Ectodermal cell (in vitro differentiated cells): Measurements from ENCODE around the gene TRPM2.

Experiments used
- H3K27ac ChIP-seq: 2 replicates; pipeline ENCODE4 v1.7.0; 2013; ENCODE audit warnings: mild to moderate bottlenecking, low read depth, low read length; ENCODE audit not compliant: insufficient read depth, poor library complexity, severe bottlenecking
- H3K27me3 ChIP-seq: 2 replicates; pipeline ENCODE4 v1.7.0; 2013; ENCODE audit warnings: mild to moderate bottlenecking, low read length; ENCODE audit not compliant: insufficient read depth, control insufficient read depth, poor library complexity, severe bottlenecking
- H3K36me3 ChIP-seq: one replicate; pipeline ENCODE4 v1.7.0; 2013; ENCODE audit warnings: low read length; ENCODE audit not compliant: control insufficient read depth, insufficient read depth
- H3K4me1 ChIP-seq: one replicate; pipeline ENCODE4 v1.7.0; 2013; ENCODE audit warnings: low read length; ENCODE audit not compliant: control insufficient read depth, insufficient read depth
- H3K4me3 ChIP-seq: 2 replicates; pipeline ENCODE4 v1.7.0; 2013; ENCODE audit warnings: low read depth, low read length, control low read depth; ENCODE audit not compliant: insufficient read depth
- H3K9me3 ChIP-seq: 2 replicates; pipeline ENCODE4 v1.7.0; 2013; ENCODE audit warnings: mild to moderate bottlenecking, low read length, moderate library complexity; ENCODE audit not compliant: control insufficient read depth
- WGBS, 2 experiments: methylation state at CpG; one replicate each; pipeline ENCODE4 v1.1.7; 2013; ENCODE audit warnings: missing lambda C conversion rate in 2 of 2; 5-methylcytosine and 5-hydroxymethylcytosine counted together

Gene TRPM2

DNA sequence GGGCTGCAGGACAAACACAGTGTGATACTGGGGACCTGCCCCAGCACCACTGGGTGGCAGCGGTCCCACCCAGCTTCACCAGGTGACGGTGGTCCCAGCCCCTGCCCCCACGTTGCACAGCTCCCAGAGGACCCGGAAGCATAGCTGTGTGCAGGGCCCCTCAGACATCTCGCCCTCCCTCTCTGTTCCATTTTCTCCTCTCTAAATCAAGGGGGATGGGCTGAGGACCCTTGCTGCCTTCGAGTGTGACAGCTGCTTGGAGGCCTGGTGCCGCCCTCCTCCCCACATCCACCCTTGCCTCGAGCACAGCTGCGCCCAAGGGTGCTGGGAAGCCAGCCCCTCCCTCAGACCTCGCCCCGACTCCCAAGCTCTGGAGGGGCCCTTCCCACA is 85.8 kb downstream of the TRPM2 start:
- 89 to 92% methylated on average over 11 of the region's 11 CpGs for WGBS, 2 experiments
- H3K4me3 ChIP-seq: no peak overlapping the region
- H3K4me1 ChIP-seq: no peaks in the 10 kb centered on the region
- no peaks in the 10 kb centered on the region for H3K9me3 ChIP-seq
- H3K36me3 ChIP-seq: no peaks in the 10 kb centered on the region
- H3K27ac ChIP-seq: no peak overlapping the region
- no peaks in the 10 kb centered on the region for H3K27me3 ChIP-seq

DNA sequence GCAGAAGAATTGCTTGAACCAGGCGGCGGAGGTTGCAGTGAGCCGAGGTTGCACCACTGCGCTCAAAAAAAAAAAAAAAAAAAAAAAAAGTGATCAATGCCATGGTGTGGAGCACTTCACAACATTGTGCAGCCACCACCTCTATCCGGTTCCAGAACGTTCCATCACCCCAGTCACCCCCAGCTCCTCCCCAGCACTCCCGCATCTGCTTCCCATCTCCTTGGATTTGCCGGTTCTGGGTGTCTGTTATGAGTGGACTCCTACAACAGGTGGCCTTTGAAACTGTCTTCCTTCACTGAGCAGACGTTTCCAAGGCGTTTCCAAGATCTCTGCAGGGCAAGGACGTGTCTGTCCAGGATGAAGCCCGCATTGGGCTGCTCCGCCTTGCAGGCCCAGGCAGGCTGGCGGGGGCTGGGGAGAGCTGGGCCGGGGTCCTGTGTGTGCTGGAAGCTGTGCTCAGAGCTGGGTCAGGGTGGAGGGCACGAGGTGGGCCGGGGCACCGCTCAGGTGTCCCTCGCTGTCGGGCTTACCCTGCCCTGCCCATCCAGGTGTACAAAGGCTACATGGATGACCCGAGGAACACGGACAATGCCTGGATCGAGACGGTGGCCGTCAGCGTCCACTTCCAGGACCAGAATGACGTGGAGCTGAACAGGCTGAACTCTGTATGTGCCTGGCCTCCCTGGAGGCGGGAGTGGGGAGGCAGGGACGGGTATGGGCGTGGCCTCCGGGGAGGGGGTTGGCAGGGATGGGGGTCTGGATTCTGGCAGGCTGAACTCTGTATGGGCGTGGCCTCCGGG is 87.0 kb downstream of the TRPM2 start:
- WGBS, 2 experiments: 90 to 91% methylated on average over 30 to 32 of the region's 33 CpGs
- no peaks in the 10 kb centered on the region for H3K36me3 ChIP-seq
- H3K27me3 ChIP-seq: no peaks in the 10 kb centered on the region
- no peaks in the 10 kb centered on the region for H3K9me3 ChIP-seq
- no peaks in the 10 kb centered on the region for H3K4me1 ChIP-seq
- H3K4me3 ChIP-seq: no peak overlapping the region
- no peak overlapping the region for H3K27ac ChIP-seq

GRCh38 chr21:44441041-44441400 is 87.6 kb downstream of the TRPM2 start:
- Histone ChIP-seq H3K27me3 (no peaks in the 10 kb centered on the region), H3K9me3 (no peaks in the 10 kb centered on the region), H3K36me3 (no peaks in the 10 kb centered on the region), H3K4me1 (no peaks in the 10 kb centered on the region), H3K4me3 (no peak overlapping the region), H3K27ac (no peak overlapping the region)
- 92% methylated on average over 10 of the region's 10 CpGs for WGBS, 2 experiments

DNA sequence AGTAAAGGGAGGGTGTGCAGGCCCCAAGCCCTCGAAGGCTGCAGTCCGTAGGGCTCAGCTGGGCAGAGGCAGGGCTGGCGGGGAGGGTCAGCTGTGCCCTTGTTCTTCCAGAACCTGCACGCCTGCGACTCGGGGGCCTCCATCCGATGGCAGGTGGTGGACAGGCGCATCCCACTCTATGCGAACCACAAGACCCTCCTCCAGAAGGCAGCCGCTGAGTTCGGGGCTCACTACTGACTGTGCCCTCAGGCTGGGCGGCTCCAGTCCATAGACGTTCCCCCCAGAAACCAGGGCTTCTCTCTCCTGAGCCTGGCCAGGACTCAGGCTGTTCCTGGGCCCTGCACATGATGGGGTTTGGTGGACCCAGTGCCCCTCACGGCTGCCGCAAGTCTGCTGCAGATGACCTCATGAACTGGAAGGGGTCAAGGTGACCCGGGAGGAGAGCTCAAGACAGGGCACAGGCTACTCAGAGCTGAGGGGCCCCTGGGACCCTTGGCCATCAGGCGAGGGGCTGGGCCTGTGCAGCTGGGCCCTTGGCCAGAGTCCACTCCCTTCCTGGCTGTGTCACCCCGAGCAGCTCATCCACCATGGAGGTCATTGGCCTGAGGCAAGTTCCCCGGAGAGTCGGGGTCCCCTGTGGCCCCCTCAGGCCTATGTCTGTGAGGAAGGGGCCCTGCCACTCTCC is 88.3 kb downstream of the TRPM2 start:
- Histone ChIP-seq H3K4me1 (no peaks in the 10 kb centered on the region), H3K9me3 (no peaks in the 10 kb centered on the region), H3K27ac (no peak overlapping the region), H3K36me3 (no peaks in the 10 kb centered on the region), H3K27me3 (no peaks in the 10 kb centered on the region), H3K4me3 (no peak overlapping the region)
- WGBS, 2 experiments: 95% methylated on average over 20 of the region's 20 CpGs

GRCh38 chr21:44442266-44443125 is 89.1 kb downstream of the TRPM2 start:
- Histone ChIP-seq H3K27ac (no peak overlapping the region), H3K36me3 (no peaks in the 10 kb centered on the region), H3K27me3 (no peaks in the 10 kb centered on the region), H3K4me1 (no peaks in the 10 kb centered on the region), H3K9me3 (no peaks in the 10 kb centered on the region), H3K4me3 (no peak overlapping the region)
- WGBS, 2 experiments: 86 to 88% methylated on average over 19 of the region's 19 CpGs

GRCh38 chr21:44443291-44443890 is 90.0 kb downstream of the TRPM2 start:
- no peaks in the 10 kb centered on the region for H3K27me3 ChIP-seq
- H3K4me3 ChIP-seq: no peak overlapping the region
- H3K4me1 ChIP-seq: peaks cover 3% of the 10 kb centered on the region
- WGBS, 2 experiments: 78 to 79% methylated on average over 17 of the region's 17 CpGs
- no peaks in the 10 kb centered on the region for H3K9me3 ChIP-seq
- no peak overlapping the region for H3K27ac ChIP-seq
- H3K36me3 ChIP-seq: no peaks in the 10 kb centered on the region

DNA sequence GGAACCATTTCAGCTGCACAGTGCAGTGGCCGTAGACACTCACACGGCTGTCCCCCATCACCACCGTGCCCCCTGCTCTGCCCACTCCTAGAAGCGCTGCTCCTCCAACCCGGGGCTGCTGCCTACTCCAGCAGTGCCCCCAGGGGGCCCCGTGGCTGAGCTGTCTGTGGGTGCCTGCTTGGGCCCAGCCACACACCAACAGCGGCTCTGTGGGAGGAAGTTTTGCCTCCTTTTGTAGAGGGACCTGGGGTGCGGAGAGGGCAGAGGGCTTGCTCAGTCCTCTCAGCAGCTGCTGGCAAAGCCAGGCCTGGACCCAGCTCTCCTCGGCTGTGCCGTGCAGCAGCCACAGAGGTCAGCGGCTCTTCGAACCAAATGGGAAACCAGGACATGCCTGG is 90.5 kb downstream of the TRPM2 start:
- Histone ChIP-seq H3K4me3 (no peak overlapping the region), H3K27ac (no peak overlapping the region), H3K27me3 (no peaks in the 10 kb centered on the region), H3K36me3 (no peaks in the 10 kb centered on the region), H3K9me3 (no peaks in the 10 kb centered on the region), H3K4me1 (peaks cover 8% of the 10 kb centered on the region)
- WGBS, 2 experiments: 92% methylated on average over 12 of the region's 12 CpGs

DNA sequence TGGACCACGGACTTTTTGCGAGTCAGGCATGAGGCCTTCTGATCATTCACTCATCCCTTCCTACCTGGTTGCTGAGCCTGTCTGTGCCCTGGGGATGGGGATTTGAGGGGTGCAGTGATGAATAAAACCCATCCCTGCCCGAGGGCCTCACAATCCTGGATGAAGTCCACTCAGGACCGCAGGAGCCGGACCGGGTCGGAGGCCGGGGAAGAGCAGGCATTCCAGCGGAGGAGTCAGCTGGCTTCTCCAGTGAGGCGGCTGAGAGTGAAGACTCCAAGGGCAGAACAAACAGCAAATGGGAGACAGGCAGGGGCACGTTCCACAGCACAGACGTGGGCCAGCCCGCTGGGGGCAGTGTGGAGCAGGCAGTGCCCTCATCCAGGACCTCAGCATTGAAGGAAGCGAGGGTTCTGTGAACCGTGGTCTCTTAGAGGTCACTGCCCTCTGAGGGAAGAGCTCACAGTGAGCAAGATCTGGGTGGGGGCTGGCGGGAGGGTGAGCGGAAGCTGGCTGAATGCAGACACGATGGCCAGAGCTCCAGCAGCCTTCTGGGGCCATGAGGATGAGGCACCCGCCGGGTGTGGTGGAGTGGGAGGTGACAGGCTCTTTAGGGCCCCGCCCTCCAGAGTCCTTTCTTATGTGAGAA is 91.0 kb downstream of the TRPM2 start:
- Histone ChIP-seq H3K27me3 (no peaks in the 10 kb centered on the region), H3K4me1 (peaks cover 9% of the 10 kb centered on the region)

GRCh38 chr21:44445145-44445812 is 91.9 kb downstream of the TRPM2 start:
- Histone ChIP-seq H3K27ac (no peak overlapping the region), H3K4me3 (no peak overlapping the region), H3K9me3 (no peaks in the 10 kb centered on the region), H3K27me3 (no peaks in the 10 kb centered on the region), H3K4me1 (peaks cover 9% of the 10 kb centered on the region), H3K36me3 (no peaks in the 10 kb centered on the region)
- 90 to 91% methylated on average over 19 of the region's 19 CpGs for WGBS, 2 experiments

More for the DNA sequence above, 91.0 kb downstream of the TRPM2 start:
- H3K4me3 ChIP-seq: no peak overlapping the region
- H3K9me3 ChIP-seq: no peaks in the 10 kb centered on the region
- 77 to 78% methylated on average over 21 of the region's 21 CpGs for WGBS, 2 experiments
- H3K36me3 ChIP-seq: no peaks in the 10 kb centered on the region
- H3K27ac ChIP-seq: no peak overlapping the region
